Stimulated activated CD8-positive, alpha-beta memory T cell treated with anti-CD3 and anti-CD28 coated beads, Interleukin-4, amount 100 ng/mL, for 24 hours (primary cell): ENCODE measurements around the gene LPIN3.

Experiments
- DNase-seq: peaks from one replicate; pipeline ENCODE4 v3.0.0-alpha.2; 2020; ENCODE audit warnings: low read depth

LPIN3 gene

DNA sequence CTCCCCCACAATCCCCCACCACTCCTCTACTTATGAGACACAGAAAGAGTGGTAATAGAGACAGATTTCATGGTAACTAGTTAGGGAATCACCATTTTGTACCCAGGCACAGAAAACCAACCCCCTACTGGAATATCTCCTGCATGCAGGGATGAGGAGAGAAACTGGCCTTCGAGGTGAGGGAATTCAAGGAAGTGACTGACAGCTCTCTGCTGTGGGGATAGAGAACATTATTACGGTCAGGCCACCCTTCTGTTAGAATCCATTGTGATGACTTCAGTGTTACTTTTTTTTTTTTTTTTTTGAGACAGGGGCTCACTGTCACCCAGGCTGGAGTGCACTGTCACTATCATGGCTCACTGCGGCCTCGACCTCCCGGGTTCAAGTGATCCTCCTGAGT, 13.4 kb upstream of the LPIN3 start:
- DNase-seq: no peak

DNA sequence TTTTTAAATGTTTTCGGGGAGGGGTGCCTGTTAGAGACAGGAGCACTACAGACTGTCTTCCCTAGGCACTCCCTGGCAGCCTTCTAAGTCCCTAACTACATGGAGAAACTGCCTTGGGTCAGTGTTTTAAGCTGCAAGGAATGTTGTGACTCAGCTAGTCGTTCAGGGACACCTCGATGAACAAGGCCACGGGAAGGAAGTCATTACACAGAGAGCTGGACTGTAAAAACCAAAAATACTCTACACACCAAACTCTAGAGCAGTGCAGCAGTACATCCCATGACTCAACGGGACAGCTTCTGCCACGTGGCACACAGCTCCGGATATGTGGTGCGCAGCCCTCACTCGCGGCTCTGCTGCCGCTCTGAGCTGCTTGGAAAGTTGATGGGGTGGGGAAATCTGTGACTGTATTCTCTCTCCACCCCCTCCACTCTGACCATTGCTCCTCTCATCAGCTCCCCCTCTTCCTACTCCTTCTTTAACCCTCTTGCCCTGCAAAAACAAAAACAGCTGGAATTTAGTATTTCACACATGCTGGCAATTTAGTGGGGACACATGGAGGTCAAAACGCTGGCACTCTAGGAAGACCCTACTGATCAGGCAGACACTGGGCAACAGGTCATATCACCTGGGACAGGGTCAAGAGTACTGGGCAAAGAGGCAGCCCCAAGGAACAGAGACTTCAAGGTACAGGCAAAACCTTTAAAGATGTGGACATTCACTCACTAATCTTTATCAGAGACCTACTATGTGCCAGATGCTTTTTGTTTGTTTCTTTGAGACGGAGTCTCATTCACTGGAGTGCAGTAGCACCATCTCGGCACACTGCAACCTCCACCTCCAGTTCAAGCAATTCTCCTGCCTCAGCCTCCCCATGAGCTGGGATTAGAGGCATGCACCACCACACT, 10.9 kb upstream of the LPIN3 start:
- DNase-seq: peak; percentile 42

DNA sequence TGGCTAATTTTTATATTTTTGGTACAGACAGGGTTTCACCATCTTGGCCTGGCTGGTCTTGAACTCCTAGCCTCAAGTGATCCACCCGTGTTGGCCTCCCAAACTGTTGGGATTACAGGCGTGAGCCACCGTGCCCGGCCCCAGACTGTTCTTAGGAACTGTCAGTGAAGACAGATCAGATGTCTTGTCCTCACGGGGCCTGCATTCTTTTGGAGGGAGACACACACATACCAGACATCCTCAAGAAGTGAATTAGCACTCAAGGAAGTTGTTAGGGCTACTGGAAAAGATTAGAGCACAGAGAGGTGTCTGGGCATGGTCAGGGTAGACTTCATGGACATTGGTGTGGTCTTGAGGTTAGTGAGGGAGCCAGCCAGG, 10.3 kb upstream of the LPIN3 start:
- DNase-seq: no peak

DNA sequence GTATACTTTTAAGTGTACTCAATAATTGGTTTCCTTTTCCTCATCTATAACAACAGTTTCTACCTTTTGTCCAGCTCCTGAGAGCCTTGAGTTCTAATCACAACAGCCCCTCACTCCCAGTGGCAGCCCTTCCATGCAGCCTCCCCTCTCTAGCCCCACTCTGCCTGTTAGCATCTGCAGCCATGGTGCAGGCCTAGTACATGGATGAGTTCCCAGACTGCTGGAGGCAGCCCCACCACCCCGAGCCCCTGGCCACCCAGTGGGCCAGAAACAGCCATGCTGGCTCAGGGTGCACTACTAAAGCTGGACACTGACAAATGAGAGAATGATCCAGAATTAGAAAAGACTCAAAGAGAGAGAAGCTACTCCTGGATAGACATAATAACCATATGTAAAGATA, 9.7 kb upstream of the LPIN3 start:
- DNase-seq: no peak

DNA sequence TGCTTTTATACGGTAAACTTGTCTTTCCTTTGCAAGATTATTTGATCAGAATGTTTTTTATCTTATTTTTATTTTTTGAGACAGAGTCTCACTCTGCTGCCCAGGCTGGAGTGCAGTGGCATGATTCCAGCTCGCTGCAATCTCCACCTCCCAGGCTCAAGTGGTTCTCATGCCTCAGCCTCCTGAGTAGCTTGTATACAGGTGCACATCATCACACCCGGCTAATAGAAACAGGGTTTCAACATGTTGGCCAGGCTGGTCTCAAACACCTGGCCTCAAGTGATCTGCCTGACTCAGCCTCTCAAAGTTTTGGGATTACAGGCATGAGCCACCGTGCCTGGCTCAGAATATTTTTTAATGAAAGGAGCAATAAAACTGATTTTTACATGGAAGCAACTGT, 8.9 kb upstream of the LPIN3 start:
- no peak for DNase-seq

DNA sequence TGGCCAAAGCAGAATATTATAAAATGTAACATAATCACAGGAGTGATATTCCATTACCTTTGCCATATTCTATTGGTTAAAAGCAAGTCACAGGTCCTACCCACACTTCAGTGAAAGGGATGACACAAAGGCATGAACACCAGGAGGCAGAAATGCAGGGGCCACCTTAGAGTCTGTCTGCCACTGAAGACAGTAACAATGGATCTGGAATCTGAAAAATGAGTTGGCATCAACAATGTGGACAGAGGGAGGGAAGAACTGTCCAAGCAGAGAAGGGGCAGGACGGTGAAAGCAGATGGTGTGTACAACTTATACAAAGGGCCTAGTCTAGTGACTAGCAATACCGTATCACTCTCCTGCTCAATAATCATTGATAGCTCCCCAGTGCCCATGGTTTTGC, 6.6 kb upstream of the LPIN3 start:
- DNase-seq: no peak

DNA sequence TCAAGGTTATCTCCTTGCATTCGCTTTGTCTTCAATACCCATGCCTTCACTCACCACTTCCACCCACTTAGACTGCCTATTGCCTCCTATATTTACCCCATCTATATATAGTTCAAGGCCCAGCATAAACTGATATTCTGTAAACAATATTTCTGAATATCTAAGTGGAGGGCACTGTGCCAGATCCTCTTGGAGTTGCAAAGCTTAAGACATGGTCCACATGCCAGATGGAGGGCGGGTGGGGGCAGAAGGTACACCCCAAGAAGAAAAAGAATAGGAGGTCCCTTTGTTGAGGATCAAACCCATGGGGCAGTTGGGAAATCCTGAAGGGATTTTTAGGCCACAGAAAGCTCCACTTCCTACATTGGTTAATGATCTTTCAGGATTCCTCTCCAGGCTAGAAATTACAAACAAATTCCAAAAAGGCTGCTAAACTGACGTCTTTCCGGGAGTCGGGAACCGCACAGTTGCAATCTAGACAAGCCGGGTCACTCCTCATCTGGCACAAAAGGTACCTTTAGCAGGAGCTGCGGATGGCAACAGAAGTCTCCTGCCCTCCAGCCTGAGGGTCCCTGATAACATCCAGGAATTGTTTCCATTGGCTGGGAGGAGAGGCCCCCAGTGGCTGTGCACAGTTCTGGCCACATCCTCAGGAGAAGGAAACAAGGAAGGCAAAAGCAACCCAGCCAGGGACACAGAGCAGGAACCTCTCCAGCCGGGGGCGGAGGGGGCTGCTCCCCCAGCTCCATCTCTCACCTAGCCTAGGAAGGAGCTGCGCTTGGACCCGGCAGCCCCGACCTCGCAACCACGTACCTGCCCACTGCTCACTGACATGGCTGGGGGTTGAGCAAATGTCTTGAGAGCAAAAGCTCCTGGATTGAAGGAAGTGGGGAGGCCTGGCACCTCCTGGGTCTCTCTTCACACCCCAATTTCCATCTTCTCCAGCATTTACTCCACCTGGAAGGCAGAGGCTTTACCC, 5.9 kb upstream of the LPIN3 start:
- no peak for DNase-seq

DNA sequence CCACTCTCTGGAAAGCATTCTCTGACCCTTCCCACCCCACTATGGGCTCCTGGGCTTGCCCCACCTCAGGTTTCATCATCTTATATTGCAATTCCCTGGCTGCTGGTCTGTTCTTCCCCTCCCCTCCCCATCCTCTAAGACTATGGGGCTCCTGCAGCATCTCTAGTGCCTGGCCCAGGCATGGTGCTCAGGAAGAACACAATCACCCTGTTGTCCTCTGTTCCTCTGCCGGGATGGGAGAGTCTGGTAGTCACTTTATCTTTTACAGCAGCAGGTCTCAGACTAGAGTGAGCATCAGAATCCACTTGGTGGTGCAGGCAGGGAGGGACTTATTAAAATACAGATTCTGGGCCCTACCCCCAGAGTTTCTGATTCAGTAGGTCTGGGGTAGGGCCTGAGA, 5.0 kb upstream of the LPIN3 start:
- no peak for DNase-seq

DNA sequence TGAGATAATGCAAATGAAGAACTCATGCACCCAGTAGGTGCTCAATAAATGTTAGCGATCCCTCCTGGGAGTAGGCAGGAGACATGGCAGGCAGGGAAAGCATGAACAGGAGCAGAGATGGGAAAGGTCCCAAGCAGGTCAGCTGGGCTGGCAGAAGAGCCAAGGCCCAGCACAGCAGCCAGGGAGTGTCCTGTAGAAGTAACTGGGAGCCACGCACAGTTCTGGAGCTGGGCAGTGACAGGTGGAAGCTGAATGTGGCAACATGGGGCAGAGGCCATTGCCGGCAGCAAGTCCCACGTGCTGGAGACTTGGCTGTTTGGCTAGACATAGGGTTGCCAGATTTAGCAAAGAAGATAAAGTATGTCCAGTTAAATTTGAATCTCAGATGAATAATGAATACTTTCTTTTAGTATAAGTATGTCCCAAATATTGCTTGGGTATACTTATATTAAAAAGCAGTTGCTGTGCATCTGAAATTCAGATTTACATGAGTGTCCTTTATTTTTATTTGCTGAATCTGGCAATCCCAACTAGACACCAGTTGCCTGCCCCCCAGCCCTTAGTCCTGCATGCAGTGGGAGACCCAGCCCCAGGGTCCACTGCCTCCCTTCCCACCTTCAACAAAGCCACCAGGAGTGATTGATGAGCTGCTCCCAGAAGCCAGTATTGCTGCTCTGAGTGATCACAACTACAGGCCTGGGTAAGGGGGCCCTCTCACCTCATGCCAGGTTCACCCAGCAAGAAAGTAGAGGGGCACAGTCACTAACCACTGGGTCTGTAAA, 3.7 kb upstream of the LPIN3 start:
- no peak for DNase-seq

DNA sequence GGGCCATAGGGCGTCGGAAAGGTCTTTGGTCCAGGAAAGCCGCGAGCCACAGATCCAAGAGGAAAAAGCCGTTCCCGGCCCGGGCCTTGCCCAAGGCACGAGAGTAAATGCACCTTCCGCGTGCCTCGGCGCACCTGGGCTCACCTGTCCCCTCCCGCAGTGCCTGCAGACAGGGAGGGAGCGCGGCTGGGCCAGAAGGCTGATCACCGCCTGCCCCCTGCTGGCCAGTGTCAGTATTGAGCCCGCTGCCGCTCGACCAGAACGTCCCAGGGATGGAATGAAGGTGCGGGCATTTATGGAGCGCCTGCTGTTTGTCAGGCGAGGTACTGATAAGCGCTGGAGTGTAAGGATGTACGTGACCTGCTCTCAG, 679 bp upstream of the LPIN3 start:
- peak; percentile 73 for DNase-seq

DNA sequence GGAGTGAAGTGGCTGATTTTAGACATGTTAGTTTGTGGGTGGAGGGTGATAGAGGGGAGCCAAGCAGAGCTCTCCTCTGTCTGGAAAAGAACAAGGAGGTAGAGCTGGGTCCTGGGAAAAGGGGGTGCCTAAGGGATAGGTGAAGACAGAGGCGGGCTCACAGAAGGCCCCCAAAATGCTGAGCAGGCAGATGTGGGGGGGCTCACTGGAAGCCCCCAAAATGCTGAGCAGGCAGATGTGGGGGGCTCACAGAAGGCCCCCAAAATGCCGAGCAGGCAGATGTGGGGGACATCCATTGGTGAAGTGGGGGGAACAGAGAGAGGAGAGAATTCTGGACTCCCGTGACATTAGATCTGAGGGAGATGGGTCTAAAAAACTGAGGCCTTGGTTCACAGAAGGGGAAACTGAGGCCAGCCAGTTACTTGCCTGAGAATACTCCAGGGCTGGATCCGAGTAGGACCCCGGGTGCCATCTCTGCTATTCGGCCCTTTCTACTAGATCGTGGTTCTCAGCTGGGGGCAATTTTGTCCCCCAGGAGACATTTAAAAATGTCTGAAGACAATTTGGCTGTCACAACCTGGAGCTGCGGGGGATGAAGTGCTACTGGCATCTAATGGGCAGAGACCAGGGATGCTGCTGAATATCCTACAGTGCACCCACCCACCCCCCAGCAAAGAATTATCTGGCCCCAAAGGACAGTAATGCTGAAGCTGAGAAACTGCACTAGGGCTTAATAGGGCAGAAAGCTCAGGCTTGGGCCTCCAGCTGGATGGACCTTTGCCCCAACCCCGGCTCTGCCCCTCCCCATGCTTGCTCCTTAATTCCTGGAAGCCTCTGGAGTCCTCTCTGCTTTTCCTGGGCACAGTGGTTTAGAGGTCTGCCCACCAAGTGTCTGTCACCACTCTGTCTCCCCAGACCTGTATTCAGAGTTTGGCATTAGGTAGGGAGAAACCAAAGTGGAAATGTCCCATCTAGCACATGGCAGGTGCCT, 2.1 kb downstream of the LPIN3 start:
- DNase-seq: no peak

DNA sequence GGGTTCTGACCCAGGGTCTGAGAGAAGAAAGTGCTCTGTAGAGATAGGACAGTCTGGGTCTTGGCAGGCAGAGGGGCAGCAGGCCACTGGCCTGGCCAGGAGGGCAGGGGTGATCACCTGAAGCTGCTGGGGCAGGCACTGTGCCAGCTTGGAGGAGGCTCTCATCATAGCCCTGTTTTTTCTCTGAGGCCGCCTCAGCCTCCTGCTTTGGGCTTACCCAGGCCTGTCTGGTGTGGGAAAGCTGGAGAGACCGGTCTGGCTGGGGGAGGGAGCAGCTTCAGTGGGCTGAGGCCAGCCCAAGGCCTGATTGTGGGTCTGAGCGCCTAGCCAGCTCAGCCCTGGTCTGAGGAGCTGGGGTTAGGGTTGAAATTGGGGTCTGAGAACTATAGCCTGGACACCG, 3.9 kb downstream of the LPIN3 start:
- no peak for DNase-seq

DNA sequence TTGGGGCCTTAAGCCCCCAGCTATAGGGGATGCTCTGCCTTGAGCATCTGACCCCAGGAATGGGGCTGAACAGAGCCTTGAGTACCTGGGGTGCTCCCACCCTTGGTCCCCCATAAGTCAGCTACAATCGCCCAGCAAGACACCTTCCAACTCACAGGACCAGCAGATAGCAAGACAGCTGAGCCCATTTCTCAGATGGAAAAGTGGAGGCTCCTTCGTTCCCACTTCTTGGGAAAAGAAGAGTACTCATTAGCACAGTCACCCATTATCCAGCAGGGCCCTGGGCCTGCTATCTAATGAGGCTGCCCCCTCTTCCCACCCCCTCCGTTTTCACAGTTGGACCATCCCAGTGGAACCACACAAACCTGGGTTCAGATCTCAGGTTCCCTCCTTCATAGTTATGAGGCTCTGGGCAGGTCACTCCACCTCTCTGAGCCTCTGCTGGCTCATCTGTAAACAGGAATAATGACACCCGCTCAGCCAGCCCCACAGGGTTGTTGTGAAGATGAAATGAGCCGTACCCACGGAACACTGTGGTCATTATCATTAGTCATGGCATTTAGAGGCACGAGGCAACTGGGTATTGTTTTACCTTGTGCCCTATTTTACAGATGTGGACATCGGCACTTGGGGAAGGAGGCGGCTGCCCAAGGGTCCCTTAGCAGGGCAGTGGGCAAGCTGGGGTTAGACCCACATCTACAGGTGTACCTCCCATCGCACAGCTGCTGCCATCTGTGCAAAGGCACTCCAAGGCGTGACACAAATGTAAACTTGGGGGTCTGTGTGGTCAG, 4.5 kb downstream of the LPIN3 start:
- DNase-seq: no peak

DNA sequence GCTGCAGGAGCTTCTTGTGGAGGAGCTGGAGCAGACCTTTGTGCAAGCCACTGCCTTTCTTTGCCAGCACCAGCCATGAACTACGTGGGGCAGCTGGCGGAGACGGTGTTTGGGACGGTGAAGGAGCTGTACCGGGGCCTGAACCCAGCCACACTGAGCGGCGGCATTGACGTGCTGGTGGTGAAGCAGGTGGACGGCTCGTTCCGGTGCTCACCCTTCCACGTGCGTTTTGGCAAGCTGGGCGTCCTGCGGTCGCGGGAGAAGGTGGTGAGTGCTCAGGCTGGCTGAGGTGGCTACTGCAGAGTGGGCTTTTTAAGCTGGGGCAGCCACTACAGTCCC, 5.1 kb downstream of the LPIN3 start:
- DNase-seq: no peak

DNA sequence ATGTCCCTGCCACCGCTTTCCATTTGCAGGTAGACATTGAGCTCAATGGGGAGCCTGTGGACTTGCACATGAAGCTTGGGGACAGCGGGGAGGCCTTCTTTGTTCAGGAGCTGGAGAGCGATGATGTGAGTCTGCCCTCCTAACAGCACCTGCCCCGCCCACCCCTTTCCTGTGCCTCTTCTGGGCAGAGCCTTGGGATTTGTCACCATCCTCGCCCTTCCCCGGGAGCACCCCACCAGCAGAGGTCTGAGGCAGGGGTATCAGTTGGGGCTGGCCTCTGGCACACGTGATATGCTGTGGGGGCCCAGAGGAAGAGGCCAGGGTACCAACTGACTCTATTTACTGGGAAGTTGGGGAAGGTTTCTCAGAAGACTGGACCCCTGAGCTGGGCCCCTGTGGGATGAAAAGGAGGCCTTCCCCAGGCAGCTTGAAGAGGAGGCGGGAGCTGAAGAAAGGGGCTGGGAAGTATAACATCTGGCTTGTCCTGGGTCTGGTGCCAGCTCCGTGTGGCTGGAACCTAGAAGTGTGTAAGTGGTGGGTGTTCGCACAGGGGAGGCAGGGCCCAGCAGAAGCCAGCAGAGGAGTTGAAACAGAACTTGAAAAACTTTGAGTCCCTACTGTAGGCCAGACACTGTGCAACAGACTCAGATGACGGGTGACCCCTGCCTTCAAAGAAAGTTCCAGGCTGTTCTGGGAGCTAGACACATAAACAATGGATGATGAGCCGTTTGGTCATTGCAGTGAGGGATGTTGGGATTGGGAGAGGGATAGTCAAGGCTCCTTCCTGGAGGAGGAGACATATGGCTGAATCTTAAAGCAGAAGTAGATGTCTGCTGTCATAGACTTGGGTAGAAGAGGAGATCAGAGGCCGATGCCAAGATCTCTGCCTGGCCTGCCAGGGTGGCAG, 7.2 kb downstream of the LPIN3 start:
- DNase-seq: no peak

DNA sequence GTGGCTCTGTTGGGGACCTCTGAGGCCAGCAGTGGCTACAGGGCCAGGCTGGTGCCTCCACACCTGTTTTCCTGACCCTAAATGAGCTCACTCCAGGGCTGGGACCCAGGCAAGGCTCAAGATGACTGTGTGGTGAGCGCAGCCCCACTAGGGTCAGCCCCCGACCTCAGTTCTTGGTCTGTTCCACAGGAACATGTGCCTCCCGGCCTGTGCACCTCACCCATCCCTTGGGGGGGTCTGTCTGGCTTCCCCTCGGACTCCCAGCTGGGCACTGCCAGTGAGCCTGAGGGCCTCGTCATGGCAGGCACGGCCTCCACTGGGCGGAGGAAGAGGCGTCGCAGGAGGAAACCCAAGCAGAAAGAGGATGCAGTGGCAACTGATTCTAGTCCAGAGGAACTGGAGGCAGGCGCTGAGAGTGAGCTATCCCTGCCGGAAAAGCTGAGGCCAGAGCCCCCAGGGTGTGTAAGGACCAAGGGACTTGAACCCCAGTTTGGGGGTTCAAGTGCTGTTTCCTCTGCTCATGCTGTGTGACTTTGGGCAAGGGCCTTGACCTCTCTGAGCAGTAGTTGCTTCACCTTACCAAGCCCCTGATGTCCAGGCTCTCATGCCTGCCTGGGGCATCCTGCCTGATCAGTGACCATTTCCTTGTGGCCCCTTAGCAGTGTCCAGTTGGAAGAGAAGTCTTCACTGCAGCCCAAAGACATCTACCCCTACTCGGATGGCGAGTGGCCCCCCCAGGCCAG, 8.0 kb downstream of the LPIN3 start:
- DNase-seq: no peak

DNA sequence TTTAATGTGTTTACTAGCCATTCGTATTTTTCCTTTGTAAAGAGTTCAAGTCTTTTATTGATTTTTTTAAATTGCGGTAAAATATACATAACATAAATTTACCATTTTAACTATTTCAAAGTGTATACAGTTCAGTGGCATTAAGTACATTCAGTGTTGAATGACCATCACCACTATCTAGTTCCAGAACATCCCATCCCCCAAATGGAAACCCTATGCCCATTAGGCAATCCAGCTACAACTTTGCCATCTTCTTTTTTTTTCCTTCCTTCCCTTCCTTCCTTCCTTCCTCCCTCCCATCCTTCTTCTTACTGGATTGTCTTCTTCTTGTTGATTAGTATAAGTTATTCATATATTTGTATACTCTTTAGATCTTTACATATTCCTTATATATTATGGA, 8.6 kb downstream of the LPIN3 start:
- no peak for DNase-seq

DNA sequence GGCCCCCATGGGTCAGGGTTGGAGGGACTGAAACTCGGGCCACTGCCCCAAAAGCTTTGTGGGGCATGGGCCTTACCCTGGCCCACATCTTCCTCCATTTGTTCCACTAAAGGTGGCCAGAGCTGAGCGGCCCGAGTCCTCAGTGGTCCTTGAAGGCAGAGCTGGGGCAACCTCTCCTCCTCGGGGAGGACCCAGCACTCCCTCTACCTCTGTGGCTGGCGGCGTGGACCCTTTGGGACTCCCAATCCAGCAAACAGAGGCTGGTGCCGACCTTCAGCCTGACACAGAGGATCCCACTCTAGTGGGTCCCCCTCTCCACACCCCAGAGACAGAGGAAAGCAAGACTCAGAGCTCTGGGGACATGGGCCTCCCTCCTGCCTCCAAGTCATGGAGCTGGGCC, 9.3 kb downstream of the LPIN3 start:
- DNase-seq: no peak
